HG03571 (cell line): ENCODE measurements around the gene TRAPPC6A.

Experiments
- ATAC-seq: cut with Tn5 transposase; IDR thresholded peaks from one replicate; pipeline ENCODE4 v1.9.1; 2021; ENCODE audit not compliant: unreplicated experiment

TRAPPC6A gene

DNA sequence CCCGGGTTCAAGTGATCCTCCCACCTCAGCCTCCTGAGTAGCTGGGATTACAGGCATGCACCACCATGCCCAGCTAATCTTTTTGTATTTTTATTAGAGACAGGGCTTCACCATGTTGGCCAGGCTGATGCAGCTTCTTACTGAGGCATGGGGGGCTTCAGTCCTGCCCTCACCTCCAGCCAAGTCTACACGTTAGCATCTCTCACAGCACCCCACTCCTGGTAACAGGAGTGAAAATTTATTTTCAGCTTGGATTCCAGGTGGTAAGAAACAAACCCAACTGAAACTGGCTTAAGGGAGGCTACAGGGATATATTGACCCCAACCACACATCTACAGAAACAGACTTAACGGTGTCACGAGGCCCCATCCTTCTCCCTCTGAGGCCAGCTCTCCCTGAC is 27.9 kb downstream of the TRAPPC6A start:
- no peak for ATAC-seq

DNA sequence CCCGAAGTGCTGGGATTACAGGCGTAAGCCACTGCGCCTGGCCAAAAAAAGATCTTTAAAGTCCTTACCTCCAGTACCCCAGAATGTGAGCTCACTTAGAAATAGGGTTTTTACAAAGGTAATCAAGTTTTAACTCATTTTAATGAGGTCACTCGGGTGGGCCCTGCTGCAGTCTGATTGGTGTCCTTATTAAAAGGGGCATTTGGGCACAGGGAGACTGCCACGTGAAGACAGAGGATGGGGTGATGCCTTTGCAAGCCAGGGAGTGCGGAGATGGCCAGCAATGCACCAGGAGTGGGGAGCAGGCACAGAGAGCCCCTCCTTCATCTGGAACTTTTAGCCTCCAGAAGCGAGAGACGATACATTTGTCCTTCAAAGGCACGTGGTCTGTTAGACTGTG is 28.9 kb downstream of the TRAPPC6A start:
- ATAC-seq, result no peak

DNA sequence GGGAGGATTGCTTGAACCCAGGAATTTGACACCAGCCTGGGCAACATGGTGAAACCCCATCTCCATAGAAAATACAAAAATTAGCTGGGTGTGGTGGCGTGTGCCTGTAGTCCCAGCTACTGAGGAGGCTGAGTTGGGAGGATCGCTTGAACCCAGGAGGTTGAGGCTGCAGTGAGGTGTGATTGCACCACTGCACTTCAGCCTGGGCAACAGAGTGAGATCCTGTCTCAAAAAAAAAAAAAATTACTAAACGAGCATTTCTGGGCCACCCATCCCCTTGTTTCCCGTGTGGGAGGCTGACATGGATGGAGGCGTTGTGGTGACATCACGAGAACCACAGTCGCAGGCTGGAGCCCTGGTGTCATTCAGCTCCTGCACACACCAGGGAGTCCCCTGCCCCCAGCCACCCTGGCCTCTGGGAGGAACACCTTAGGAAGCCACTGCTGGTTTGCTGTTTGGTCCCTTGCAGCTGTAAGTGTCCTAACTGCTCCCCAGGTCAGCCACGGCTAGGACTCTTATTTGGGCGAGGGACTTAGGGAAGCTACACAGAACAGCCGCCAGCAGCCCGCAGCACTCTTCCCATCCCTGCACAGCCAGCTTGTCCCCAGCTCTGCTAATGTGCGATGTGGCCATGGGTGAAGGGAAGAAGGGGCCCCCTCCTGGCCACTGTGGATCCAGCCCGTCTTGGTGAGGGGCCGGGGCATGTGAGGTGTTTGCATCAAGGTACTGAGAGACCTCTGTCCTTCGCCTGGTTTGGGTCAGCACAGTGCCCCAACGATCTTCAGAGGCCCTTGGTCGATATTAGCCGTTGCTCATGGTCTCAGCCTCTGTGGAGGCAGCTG is 30.0 kb downstream of the TRAPPC6A start:
- ATAC-seq, result no peak

DNA sequence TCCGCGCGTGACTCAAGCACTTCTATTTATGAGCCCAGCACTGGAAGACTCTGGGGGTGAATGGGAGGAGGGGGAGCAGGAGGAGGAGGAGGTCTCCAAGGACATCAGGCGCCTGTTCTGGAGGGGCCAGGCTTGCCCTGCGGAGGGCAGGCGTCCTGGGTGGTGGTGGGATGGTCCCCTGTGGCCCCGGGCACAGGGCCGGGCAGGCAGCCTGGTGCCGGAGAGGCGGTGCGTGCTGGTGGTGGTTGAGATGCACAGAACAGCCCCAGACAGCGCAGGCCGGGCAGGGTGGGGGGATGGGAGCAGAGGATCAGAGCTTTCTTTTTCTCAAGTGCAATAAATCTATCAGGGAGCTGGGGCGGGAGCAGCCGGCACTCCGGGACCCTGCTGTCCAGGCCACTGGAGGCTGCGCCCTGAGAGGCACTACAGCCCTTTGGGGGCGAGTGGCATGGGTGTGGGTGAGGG is 31.3 kb downstream of the TRAPPC6A start:
- ATAC-seq, result no peak

DNA sequence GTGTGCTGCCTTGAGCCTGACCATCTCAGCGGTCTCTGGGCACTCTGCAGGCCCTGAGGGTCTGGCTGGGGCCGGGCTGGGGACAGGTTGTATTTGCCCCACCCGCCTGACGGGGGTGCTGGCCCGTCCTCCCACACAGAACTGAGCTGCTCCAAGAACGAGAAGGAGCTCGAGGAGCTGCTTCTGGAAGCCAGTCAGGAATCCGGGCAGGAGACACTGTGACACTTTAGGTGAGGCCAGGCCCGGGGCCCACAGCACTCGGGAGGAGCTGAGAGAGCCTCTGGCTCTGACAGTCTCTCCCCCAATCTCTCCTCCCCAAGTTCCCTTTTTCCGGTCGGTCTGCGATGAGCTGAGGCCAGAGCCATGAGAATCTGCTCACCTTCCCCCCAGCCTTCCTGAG is 31.8 kb downstream of the TRAPPC6A start:
- ATAC-seq, result no peak

DNA sequence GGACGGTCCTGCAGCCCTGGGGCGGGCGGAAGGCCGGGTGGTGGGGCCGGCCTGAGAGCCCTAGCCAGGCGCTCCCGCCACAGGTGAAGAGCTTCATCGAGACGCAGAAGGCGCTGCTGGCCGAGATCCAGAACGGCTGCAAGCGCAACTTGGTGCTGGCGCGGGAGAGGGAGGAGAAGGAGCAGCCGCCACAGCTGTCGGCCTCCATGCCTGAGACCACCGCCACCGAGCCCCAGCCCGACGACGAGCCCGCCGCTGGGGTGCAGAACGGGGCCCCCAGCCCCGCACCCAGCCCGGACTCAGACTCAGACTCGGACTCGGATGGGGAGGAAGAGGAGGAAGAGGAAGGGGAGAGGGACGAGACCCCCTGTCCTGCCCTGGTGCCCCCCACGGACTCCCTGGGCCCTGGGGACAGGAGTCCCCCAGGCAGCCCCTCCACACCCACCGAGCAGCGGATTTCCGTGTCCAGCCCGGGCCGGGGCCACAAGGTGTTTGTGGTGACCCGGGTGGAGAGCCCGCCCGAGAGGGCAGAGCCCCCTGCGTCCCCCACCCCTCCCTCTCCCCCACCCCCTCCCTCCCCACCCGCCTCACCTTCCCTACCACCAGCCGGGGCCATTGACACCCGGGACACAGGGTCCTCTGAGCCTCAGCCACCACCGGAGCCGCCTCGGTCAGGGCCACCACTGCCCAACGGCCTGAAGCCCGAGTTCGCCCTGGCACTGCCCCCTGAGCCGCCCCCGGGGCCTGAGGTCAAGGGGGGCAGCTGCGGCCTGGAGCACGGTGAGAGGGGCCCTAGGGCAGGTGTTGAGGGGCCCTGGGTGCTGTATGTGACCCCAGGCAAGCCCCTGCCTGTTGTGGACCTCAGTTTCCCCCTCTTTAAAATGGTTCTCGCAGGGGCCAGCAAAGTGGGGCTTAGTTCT is 32.5 kb downstream of the TRAPPC6A start:
- no peak for ATAC-seq

DNA sequence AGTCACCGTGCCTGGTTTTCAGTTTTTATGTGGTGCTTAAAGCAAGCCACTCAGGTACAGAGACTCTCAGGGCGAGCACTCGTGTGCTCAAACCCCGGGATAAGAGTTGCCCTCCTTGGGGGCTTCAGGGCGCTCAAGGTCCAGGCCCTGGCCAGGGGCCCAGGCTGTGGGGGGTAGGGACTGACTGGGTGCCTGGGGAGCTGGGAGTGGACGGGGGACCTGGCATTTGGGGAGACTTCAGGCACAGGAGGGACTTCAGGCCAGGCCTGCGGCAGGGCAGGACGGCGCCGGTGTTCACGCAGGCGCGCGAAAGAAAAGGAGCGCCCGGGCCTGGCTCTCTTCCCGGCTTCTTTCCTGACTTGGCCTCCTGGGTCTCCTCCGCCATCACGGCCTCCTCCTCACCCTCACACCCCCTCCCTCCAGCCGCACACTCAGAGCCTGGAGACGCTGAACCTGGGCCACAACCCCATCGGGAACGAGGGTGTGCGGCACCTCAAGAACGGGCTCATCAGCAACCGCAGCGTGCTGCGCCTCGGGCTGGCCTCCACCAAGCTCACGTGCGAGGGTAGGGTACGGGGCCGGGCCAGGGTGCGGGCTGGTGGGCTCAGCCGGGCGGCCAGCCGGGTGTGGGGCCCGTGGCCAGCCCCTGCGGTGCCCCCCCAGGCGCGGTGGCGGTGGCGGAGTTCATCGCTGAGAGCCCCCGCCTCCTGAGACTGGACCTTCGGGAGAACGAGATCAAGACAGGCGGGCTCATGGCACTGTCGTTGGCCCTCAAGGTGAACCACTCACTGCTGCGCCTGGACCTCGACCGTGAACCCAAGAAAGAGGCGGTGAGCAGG is 33.4 kb downstream of the TRAPPC6A start:
- ATAC-seq, result no peak

DNA sequence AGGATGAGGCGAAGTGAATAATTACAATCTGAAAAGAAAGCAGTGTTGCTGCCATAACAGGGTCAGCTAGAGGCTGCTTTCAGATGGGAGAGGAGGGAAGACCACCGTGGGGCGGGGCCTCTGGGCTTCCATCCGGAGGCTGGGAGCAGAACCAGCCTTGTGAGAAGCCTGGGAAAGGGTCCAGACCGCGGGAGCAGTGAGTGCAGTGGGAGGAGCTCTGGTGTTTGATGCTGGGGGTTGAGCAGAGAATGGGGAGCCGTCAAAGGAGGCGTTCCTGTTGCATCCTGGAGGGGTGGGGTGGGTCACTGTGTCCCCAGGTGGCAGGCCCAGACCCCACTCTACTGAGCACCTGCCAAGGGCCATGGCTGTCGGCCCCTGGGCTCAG is 35.3 kb downstream of the TRAPPC6A start:
- ATAC-seq, result no peak

DNA sequence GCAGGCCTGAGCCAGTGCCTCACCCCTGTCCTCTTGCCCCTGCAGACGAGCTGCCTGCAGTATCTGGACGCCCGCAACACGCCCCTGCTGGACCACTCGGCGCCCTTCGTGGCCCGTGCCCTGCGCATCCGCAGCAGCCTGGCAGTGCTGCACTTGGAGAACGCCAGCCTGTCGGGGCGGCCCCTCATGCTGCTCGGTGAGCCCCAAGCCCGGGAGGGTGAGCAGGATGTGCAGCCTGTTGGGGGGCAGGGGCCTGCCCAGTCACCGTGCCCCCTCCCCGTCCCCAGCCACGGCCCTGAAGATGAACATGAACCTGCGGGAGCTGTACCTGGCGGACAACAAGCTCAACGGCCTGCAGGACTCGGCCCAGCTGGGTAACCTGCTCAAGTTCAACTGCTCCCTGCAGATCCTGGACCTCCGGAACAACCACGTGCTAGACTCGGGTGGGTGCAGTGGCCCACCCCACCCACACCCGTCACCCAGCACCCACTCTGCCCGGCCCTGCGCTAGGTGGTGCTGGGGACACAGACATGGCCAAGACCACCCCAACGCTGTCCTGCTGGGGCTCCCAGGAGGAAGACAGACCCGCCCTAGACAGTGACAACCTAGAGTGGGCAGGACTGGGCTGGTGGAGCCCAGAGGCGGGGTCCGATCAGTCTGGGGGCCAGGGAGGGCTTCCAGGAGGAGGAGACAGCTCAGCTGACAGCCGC is 35.9 kb downstream of the TRAPPC6A start:
- ATAC-seq, result no peak

DNA sequence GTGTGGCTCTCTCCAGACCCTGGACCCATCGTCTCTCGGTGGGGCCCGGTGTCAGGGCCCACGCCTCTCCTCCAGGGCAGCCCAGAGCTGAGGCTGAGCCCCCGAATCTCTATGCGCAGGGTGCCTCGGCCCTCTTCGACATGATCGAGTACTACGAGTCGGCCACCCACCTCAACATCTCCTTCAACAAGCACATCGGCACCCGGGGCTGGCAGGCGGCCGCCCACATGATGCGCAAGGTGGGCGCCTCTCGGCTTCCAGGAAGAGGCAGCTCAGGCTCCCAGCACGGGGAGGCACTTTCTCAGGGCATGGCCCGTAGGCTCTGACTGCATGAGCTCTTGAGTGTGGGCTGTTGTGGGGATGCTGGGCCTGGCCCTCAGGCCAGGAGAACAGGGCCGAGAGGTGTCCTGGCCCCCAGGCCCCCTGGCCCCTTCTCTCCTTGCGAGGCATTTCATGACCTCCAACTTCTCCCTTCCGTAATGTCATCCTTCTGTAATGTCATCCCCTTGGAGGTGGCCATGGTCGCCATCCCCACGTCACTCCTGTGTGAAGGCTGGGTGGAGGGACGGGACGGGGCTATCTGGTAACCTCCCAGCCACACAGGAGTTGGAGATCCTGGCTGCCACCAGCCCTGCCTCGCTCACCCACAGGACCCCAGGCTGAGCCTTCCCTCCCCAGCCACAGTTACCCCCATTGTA is 36.7 kb downstream of the TRAPPC6A start:
- no peak for ATAC-seq

DNA sequence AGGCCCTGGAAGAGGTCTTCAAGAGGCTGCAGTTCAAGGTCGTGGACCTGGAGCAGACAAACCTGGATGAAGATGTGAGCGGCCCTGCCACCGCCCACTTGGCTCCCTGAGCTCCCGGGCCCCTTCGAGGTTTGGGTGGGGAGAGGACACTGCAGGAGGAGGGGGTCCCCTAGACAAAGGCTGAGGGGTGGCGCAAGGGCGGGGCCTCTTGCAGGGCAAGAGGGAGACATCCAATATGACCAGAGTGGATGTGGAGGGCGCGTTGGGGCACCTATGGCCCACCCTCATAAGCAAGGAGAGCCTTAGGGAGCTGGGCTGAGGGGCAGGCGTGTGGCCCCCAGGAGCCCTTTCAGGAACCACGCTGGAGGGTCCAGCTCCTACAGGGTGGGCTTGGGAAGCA is 37.5 kb downstream of the TRAPPC6A start:
- no peak for ATAC-seq

DNA sequence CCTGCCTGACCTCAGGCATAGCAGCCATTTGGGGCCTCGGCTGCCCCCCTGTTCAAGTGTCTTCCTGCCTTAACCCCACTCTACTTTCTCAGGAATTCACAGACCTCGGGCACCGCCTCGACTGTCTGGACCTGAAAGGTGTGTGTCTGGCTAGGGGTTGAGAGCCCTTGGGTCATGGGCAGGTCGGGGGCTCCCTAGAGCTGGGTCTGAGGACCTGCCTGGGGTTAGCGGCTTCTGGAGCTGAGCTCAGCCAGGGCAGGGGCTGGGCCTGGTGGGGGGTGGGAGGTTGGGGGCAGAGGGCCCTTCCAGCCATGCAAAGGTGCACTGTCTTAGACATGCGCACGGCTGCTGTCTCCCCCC is 37.9 kb downstream of the TRAPPC6A start:
- no peak for ATAC-seq

DNA sequence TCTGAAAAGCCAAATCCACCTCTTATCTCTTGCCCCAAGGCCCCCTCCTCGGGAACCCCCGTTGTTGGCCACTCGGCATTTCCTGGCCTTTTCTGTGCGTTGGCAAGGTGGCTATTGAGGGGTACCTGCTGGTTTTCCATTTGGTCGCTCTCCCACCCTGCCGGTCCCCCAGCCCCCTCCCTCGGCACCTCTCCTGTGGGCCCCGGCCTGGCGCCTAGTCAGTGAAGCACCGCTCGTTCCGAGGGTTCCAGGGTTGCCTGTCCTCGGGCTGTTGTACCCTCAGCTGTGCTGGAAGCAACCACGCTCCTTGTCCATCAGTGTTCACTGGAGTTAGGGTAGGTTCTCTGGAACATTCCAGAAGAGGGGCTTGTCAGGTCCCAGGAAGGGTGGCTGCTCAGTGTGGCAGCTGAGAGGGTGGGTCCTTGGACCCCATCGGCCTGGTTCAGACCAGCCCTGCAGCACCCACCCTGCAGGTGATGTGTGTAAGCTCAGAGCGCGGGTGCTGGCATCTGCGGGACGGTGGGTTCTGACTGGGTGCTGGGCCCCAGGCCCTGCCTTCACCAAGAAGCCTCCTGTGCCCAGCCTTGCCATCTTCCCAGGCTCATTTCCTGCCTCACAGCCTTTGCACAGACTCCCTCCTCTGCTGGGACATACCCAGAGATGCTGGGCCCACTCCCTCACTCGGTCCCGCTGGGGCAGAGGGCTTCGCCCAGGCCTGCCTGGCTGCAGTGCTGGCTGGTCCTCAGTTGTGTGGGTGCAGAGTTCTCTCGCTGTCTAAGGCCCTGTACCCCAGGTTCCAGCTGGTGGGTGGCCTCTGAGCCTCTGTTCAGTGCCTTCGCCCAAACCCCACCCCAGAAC is 38.5 kb downstream of the TRAPPC6A start:
- ATAC-seq, result no peak

DNA sequence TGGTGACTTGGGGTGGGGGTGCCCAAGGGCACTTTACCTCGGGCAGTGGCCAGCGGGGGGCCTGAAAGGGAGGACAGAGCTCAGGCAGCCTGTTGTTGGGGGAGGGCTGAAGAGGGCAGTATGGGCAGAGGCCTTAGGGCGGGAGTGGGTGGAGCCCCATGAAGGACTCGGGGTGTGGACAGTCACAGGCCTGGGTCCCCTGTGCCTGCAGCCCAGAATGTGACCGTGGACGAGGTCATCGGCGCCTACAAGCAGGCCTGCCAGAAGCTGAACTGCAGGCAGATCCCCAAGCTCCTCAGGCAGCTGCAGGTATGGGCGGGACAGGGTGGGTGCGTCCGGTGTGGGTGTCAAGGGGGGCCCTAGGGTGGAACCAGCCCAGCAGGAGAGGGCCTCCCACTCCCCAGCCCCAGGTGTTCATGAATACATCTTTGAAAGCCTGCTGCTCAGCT is 39.7 kb downstream of the TRAPPC6A start:
- ATAC-seq, result no peak

DNA sequence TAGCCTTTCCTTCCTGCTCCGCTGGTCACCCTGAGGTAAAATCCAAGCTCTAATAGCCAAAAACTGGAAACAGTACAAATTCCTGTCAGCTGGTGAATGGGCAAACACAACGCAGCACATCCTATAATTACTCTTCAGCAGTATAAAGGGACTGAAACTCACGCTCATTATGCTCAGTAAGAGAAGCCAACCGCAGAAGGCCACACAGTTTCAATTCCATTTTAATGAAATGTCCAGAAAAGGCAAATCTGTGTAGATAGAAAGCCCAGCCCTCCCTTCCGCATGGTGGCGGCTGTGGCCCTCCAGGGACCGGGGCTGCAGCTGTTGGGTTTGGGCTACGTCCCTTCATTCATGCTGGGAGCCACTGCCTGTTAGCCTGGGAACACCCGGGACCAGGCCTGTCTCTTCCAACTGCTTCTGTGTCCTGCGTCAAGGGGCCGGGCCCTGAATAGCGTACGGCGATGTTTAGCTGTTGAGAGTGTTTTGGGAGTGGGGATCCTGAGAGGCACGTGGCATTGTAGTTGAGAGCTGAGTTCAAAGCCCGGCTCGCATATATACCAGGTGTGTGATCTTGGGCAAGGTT is 40.8 kb downstream of the TRAPPC6A start:
- ATAC-seq, result peak; percentile 69

DNA sequence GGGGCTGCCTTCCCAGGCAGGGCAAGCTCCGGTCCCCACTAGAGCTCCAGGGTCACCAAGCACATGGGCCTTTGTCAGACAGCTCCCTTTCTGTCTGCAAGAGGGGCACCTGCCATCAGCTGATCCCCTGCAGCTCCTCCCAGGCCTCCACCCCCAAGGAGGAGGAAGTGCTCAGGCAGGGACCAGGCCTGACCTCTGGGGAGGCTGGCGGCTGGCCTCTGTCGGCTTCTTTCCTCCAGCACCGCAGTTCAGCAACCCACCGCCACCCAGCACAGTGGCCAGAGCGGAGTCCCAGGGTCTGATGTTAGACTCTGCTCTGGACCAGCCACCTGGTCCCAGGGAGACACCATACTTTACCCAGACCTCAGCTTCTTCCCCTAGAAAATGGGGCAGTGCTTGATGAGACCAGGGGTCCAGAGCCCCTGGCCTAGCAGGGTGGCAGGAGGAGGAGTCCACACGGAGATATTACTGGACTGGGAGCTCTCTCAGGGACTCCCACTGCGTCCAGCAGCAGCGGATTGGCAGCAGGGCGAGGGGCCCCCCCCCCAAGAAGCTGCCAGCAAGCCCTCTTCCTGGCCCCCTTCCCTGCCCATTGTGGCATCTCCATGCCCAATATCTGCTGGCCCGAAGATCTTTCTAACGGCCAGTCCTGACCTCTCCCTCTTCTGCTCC is 41.4 kb downstream of the TRAPPC6A start:
- ATAC-seq, result peak; percentile 8

DNA sequence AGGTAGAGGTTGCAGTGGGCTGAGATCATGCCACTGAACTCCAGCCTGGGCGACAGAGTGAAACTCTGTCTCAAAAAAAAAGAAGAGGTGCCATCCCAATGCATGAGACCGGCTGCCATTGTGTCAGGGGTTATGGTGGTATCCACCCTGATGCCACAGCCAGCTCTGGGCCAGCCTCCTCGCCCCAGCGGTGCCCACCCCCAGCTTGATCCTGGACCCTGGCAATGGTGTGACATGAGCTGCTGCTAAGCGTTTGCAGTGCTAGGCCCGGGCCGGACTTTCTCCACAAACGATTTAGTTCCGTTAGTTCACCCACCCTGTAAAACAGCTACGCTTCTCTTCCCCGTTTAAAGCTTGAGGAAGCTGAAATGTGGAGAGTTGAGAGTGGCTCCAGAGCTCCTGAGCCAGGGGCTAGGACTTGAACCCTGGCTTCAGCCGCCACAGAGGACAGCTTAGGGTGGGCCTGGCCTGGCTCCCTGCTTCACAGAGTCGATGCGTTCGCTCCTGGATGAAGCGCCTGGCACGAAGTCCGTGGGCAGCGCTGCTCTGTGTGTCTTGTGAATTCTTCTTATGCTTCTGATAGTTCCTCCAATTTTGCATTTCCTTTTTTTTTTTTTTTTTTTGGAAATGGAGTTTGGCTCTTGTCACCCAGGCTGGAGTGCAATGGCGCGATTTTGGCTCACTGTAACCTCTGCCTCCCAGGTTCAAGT is 42.7 kb downstream of the TRAPPC6A start:
- ATAC-seq, result no peak
